ENCODE results near the gene ZNF496.

DNA sequence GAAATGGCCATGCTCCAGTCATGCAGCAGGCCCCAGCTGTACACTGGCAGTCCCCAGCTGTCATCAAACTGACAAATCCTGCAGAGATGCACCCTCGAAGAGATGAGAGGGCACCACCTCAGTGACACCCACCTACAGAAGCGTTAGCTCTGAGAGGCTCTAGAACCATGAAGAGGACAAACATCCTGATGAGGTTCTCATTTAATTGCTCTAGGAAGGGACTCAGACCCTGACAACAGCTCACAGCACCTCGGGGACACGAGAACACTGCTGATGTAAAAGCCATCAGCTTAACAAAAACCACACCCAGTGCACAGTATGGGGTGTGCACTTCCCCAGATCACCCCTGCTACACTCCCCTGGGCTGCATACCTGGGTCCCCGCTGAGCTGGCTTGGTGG is 3.4 kb downstream of the ZNF496 start:
- TF ChIP-seq EZH2 (IDR thresholded peaks at IDR 0.05; ENCODE audit: insufficient read depth, poor library complexity, severe bottlenecking) (no peak), EZH2phosphoT487 (IDR thresholded peaks at IDR 0.05; ENCODE audit: insufficient read depth, low read depth) (no peak)

All from GM23248 (cell line).